8988T (cell line): ENCODE results near the gene GRWD1.
A peak's percentile ranks its signal among the peaks of the same experiment; 100 is the strongest.
"Not testable (repeated sequence)": the region's sequence is repeated elsewhere in the genome, so short reads cannot be mapped to it uniquely, and the experiment has no call there.

Experiments used
- DNase-seq: peaks from one replicate; pipeline ENCODE4 v3.0.0; 2011

Gene GRWD1

GRCh38 chr19:48480558-48481500, 35.0 kb downstream of the GRWD1 start:
- DNase-seq = no peak

- DNase-seq = no peak
Measured at GRCh38 chr19:48481846-48482639, 36.3 kb downstream of the GRWD1 start.

- no peak for DNase-seq
Measured at GRCh38 chr19:48483301-48483700, 37.5 kb downstream of the GRWD1 start.

GRCh38 chr19:48484247-48484893, 38.6 kb downstream of the GRWD1 start:
- DNase-seq = no peak

GRCh38 chr19:48484931-48485612, 39.3 kb downstream of the GRWD1 start:
- no peak for DNase-seq

DNA sequence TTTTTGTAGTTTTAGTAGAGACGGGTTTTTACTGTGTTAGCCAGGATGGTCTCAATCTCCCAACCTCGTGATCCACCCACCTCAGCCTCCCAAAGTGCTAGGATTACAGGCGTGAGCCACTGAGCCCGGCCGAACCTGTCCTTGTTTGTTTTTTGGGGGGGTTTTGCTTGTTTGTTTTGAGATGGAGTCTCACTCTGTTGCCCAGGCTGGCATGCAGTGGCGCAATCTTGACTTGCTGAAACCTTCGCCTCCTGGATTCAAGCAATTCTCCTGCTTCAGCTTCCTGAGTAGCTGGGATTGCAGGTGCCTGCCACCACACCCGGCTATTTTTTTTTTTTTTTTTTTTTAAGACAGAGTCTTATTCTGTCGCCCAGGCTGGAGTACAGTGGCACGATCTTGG, 40.9 kb downstream of the GRWD1 start:
- not testable (repeated sequence) for DNase-seq

DNA sequence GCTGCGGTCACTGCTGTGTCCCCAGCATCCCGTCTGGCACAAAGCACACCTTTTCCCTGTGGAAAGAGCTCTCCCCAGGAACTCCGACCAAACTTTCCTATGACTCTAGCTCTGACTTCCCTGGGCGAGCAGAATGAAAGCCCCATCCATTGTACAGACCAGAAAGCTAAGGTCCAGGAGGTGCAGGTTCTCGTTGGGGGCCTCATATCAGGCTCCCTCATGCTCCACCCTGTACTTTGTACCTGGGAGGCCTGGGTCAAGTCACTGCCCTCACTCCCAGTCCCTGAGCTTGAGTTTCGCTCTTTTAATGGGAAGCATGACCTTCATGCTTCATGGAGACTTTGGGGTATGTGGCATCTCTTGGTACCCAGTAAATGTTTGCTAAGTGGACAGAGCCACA, 41.8 kb downstream of the GRWD1 start:
- DNase-seq = no peak

GRCh38 chr19:48487948-48488347, 42.2 kb downstream of the GRWD1 start:
- peak; percentile 90 for DNase-seq

DNA sequence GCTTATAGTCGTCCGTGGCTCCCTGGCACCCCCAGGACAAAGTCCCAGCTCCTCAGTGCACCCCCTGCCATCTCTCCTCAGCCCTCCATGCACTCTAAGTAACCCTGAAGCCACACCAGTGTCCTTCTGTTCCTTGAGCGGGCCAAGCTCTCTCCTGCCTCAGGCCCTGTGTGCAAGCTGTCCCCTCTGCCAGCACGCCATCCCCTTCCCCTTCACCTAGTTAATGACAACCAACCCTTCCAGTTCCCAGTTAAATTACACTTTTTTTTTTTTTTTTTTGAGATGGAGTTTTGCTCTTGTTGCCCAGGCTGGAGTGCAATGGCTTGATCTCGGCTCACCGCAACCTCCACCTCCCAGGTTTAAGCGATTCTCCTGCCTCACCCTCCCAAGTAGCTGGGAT, 42.7 kb downstream of the GRWD1 start:
- DNase-seq = not testable (repeated sequence)

DNA sequence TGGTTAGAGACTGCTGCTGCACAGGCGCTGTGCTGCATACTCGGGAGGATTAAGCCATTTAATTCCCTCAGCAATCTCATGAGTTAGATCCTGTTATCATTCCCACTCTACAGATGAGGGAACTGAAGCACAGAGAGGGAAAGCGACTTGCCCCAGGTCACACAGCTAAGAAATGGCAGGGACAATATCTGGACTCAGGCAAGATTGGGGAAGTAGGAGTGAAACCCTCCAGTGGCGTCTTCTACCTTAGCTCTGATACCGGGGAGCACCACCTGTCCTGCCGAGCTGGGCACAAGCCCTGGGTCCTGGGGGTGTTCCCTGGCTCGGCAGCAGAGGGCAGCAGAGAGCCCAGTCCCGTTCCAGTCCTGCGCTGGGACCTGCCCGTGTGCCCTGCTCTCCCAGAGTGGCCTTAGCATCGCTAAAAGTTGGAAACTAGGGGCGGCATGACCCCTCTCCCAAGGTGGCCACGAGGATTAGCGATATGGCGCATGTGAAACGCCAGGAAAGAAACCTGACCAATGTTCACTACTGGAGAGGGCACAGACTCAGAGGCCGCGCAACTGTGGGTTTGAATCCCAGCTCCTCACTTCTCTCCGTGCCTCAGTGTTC, 43.9 kb downstream of the GRWD1 start:
- DNase-seq = peak; percentile 93

DNA sequence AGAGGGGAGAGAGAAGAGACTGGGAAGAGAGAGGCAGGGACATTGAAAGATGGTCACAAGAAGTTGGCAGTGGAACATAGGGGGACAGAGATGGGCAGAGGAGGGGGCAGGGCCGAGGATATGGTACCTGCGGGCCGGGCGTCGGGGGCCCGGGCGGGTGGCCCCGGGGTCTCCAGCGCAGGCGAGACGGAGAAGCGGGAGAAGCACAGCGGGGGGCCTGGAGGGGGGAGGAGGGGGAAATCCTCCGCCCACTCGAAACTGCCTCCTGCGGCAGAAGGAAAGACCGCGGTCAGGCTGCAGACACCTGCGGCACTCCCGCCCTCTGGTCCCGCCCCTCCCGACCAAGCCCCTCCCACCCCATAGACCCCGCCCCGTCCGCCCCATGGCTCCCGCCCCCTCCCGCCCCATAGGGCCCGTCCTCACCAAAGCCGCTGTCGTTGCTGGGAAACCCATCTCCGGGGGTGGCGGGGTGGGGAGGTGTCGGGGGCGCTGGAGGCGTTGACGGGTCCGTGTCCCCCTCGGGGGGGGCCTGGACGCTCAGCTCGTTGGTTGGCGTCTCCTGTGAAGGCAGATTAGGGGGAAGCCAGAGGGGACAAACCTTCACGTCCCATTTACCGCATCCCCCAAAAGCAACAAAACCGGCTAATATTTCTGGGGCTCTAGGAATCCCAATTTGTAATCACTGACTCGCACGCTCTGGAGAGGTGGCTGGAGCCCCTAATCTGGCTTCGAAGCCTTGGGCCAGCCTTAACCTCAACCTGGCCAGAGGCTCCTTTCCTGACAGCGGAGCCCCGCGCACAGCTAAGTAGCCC, 45.4 kb downstream of the GRWD1 start:
- DNase-seq = no peak

DNA sequence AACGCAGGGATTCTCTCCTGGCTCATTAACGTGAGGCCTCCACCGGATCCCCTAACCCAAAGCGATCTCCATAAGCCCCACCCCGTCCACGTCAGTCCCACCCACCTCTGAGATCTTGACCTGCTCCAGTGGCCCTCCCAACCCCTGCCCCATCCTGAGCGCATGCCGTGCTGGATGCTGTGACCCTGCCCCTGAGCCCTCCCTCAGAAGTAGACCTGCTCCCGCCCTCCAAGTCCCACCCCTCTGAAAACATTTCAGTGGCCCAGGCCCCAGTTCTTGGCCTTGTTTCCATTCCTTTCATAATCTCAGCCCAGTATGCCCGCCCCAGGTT, 46.0 kb downstream of the GRWD1 start:
- DNase-seq = no peak

DNA sequence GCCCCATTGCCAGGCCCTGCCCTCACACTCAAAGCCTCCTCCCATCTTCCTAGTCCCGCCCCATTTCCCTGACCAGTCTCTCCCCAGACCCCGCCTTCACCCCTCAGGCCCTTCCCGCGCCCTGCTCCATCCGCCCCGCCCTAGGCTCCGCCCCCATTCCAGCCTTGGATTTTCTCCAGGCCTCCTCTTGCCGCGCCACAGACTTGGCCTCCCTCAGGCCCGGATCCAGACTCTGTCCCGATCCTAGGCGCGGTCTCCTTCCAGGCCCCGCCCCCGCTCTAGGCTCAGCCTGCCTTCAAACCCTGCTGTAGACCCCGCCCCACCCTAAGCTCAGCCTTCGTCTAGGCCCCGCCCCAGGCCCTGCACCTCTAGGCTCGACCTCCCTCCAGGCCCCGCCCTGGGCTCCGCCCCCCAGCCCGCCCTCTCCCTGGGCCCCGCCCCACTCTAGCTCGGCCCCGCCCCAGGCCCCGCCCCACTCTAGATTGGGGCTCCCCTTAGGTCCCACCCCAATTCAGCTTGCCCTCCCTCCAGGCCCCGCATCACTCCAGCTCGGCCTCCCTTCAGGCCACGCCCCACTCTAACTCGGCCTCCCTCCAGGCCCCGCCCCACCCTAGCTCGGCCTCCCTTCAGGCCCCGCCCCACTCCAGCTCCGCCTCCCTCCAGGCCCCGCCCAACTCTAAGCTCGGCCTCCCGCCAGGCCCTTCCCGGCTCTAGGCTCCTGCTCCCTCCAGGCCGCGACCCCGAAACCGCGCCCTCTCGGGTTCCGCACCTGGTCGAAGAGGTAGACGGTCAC, 47.3 kb downstream of the GRWD1 start:
- DNase-seq = peak; percentile 93

DNA sequence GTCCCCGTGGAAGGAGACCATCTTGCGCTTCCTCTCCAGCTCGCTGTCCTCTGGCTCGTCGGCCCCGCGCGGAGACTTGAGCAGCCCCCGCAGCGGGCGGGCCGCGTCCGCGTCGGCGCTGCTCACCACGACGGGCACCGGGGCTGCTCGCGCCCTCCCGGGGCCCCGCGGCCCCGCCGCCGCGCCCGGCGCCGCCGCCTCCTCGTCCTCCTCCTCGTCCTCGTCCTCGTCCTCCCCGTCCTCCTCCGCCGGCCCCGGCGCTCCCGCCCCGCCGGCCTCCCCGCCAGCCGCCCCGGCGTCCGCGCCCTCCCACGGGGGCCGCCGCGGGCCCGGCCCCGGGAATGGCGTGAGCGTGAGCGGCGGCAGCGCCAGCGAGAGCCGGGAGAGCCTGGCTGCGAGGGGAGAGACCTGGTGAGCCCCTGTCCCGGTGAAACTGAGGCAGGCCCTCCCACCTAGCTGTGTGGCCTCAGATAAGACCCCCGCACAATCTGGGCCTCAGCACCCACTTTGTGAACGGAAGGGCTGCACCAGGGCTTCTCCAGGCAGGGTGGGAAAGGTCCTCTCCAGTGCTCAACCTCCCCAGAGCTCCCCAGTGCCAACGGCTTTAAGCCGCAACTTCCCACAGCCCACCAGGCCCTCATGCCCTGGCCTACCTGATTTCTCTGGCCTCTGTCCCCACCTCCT, 48.1 kb downstream of the GRWD1 start:
- DNase-seq = no peak

DNA sequence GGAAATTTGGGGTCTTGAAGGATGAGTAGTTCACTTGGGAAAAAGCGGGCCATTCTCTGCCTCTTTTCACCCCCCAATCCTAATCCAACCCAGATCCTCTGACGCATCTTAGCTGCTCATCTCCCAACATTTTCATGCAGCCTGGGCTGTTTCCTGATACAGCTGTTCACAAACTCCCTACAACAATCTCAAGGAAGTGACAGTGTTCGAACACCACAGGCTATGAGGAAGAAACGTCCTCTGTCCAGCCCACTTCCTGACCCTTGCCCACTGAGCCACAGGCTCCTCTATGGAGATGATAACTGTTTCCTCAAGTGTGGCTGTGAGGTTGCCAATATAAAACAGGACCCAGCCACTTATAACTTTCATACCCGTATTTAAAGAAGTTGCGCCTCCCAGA, 49.6 kb downstream of the GRWD1 start:
- DNase-seq = no peak

GRCh38 chr19:48496959-48497727, 51.4 kb downstream of the GRWD1 start:
- DNase-seq = no peak

- DNase-seq = no peak
Measured at GRCh38 chr19:48497728-48498594, 52.2 kb downstream of the GRWD1 start.

GRCh38 chr19:48498595-48499311, 53.0 kb downstream of the GRWD1 start:
- DNase-seq = no peak
